Measurements from ENCODE around the gene KLHL21.

Gene KLHL21

GRCh38 chr1:6590046-6590445, 12.6 kb downstream of the KLHL21 start:
- Histone ChIP-seq H3K4me3 (ENCODE audit: low read length in 2 of 2) (no peak overlapping the region), H3K4me1 (ENCODE audit: control insufficient read depth in 2 of 2, insufficient read depth in 2 of 2, low read length in 2 of 2) (peaks cover 0 to 10% of the 10 kb centered on the region in 2 donors), H3K9me3 (ENCODE audit: control insufficient read depth in 2 of 2, low read length in 2 of 2) (no peaks in the 10 kb centered on the region), H3K27me3 (ENCODE audit: control insufficient read depth in 2 of 2, insufficient read depth in 2 of 2, low read length in 2 of 2) (no peaks in the 10 kb centered on the region), H3K9ac (ENCODE audit: low read depth in 1 of 2, low read length in 2 of 2) (no peak overlapping the region), H3K27ac (ENCODE audit: low read depth in 2 of 2, low read length in 2 of 2) (no peak overlapping the region), H3K36me3 (ENCODE audit: control insufficient read depth in 2 of 2, insufficient read depth in 2 of 2, low read length in 2 of 2) (peaks cover 41 to 66% of the 10 kb centered on the region in 2 donors)

GRCh38 chr1:6588893-6589520, 13.7 kb downstream of the KLHL21 start:
- Histone ChIP-seq H3K9me3 (ENCODE audit: control insufficient read depth in 2 of 2, low read length in 2 of 2) (no peaks in the 10 kb centered on the region), H3K9ac (ENCODE audit: low read depth in 1 of 2, low read length in 2 of 2) (no peak overlapping the region), H3K4me3 (ENCODE audit: low read length in 2 of 2) (no peak overlapping the region), H3K4me1 (ENCODE audit: control insufficient read depth in 2 of 2, insufficient read depth in 2 of 2, low read length in 2 of 2) (peaks cover 0 to 10% of the 10 kb centered on the region in 2 donors), H3K27me3 (ENCODE audit: control insufficient read depth in 2 of 2, insufficient read depth in 2 of 2, low read length in 2 of 2) (no peaks in the 10 kb centered on the region), H3K27ac (ENCODE audit: low read depth in 2 of 2, low read length in 2 of 2) (no peak overlapping the region), H3K36me3 (ENCODE audit: control insufficient read depth in 2 of 2, insufficient read depth in 2 of 2, low read length in 2 of 2) (peaks cover 35 to 59% of the 10 kb centered on the region in 2 donors)

- H3K9me3 ChIP-seq (ENCODE audit: control insufficient read depth in 2 of 2, low read length in 2 of 2): no peaks in the 10 kb centered on the region
- H3K27ac ChIP-seq (ENCODE audit: low read depth in 2 of 2, low read length in 2 of 2): no peak overlapping the region
- no peak overlapping the region for H3K4me3 ChIP-seq (ENCODE audit: low read length in 2 of 2)
- peaks cover 28 to 52% of the 10 kb centered on the region in 2 donors for H3K36me3 ChIP-seq (ENCODE audit: control insufficient read depth in 2 of 2, insufficient read depth in 2 of 2, low read length in 2 of 2)
- H3K27me3 ChIP-seq (ENCODE audit: control insufficient read depth in 2 of 2, insufficient read depth in 2 of 2, low read length in 2 of 2): no peaks in the 10 kb centered on the region
- H3K4me1 ChIP-seq (ENCODE audit: control insufficient read depth in 2 of 2, insufficient read depth in 2 of 2, low read length in 2 of 2): peaks cover 0 to 10% of the 10 kb centered on the region in 2 donors
- H3K9ac ChIP-seq (ENCODE audit: low read depth in 1 of 2, low read length in 2 of 2): no peak overlapping the region
Measured at GRCh38 chr1:6588128-6588892, 14.4 kb downstream of the KLHL21 start.

- Histone ChIP-seq H3K4me3 (ENCODE audit: low read length in 2 of 2) (no peak overlapping the region), H3K9ac (ENCODE audit: low read depth in 1 of 2, low read length in 2 of 2) (peak overlapping the region in 1 of 2 donors; percentile 15), H3K4me1 (ENCODE audit: control insufficient read depth in 2 of 2, insufficient read depth in 2 of 2, low read length in 2 of 2) (peaks cover 5 to 15% of the 10 kb centered on the region in 2 donors), H3K27ac (ENCODE audit: low read depth in 2 of 2, low read length in 2 of 2) (no peak overlapping the region), H3K27me3 (ENCODE audit: control insufficient read depth in 2 of 2, insufficient read depth in 2 of 2, low read length in 2 of 2) (no peaks in the 10 kb centered on the region), H3K36me3 (ENCODE audit: control insufficient read depth in 2 of 2, insufficient read depth in 2 of 2, low read length in 2 of 2) (peaks cover 20 to 44% of the 10 kb centered on the region in 2 donors), H3K9me3 (ENCODE audit: control insufficient read depth in 2 of 2, low read length in 2 of 2) (no peaks in the 10 kb centered on the region)
Measured at GRCh38 chr1:6587261-6588005, 15.2 kb downstream of the KLHL21 start.

- Histone ChIP-seq H3K27me3 (ENCODE audit: control insufficient read depth in 2 of 2, insufficient read depth in 2 of 2, low read length in 2 of 2) (no peaks in the 10 kb centered on the region), H3K9me3 (ENCODE audit: control insufficient read depth in 2 of 2, low read length in 2 of 2) (no peaks in the 10 kb centered on the region), H3K9ac (ENCODE audit: low read depth in 1 of 2, low read length in 2 of 2) (no peak overlapping the region), H3K4me1 (ENCODE audit: control insufficient read depth in 2 of 2, insufficient read depth in 2 of 2, low read length in 2 of 2) (peaks cover 15 to 25% of the 10 kb centered on the region in 2 donors), H3K4me3 (ENCODE audit: low read length in 2 of 2) (no peak overlapping the region), H3K27ac (ENCODE audit: low read depth in 2 of 2, low read length in 2 of 2) (no peak overlapping the region), H3K36me3 (ENCODE audit: control insufficient read depth in 2 of 2, insufficient read depth in 2 of 2, low read length in 2 of 2) (peaks cover 13 to 37% of the 10 kb centered on the region in 2 donors)
Measured at GRCh38 chr1:6586404-6586816, 16.3 kb downstream of the KLHL21 start.

- H3K4me1 ChIP-seq (ENCODE audit: control insufficient read depth in 2 of 2, insufficient read depth in 2 of 2, low read length in 2 of 2): peaks cover 20 to 30% of the 10 kb centered on the region in 2 donors
- H3K9ac ChIP-seq (ENCODE audit: low read depth in 1 of 2, low read length in 2 of 2): no peak overlapping the region
- H3K36me3 ChIP-seq (ENCODE audit: control insufficient read depth in 2 of 2, insufficient read depth in 2 of 2, low read length in 2 of 2): peaks cover 13 to 37% of the 10 kb centered on the region in 2 donors
- no peak overlapping the region for H3K27ac ChIP-seq (ENCODE audit: low read depth in 2 of 2, low read length in 2 of 2)
- no peak overlapping the region for H3K4me3 ChIP-seq (ENCODE audit: low read length in 2 of 2)
- no peaks in the 10 kb centered on the region for H3K27me3 ChIP-seq (ENCODE audit: control insufficient read depth in 2 of 2, insufficient read depth in 2 of 2, low read length in 2 of 2)
- no peaks in the 10 kb centered on the region for H3K9me3 ChIP-seq (ENCODE audit: control insufficient read depth in 2 of 2, low read length in 2 of 2)
Measured at GRCh38 chr1:6585841-6586240, 16.8 kb downstream of the KLHL21 start.

- peaks cover 13 to 33% of the 10 kb centered on the region in 2 donors for H3K36me3 ChIP-seq (ENCODE audit: control insufficient read depth in 2 of 2, insufficient read depth in 2 of 2, low read length in 2 of 2)
- peaks cover 24 to 36% of the 10 kb centered on the region in 2 donors for H3K4me1 ChIP-seq (ENCODE audit: control insufficient read depth in 2 of 2, insufficient read depth in 2 of 2, low read length in 2 of 2)
- no peak overlapping the region for H3K4me3 ChIP-seq (ENCODE audit: low read length in 2 of 2)
- H3K9me3 ChIP-seq (ENCODE audit: control insufficient read depth in 2 of 2, low read length in 2 of 2): no peaks in the 10 kb centered on the region
- H3K27ac ChIP-seq (ENCODE audit: low read depth in 2 of 2, low read length in 2 of 2): no peak overlapping the region
- no peak overlapping the region for H3K9ac ChIP-seq (ENCODE audit: low read depth in 1 of 2, low read length in 2 of 2)
- no peaks in the 10 kb centered on the region for H3K27me3 ChIP-seq (ENCODE audit: control insufficient read depth in 2 of 2, insufficient read depth in 2 of 2, low read length in 2 of 2)
Measured at GRCh38 chr1:6585081-6585722, 17.5 kb downstream of the KLHL21 start.

- Histone ChIP-seq H3K36me3 (ENCODE audit: control insufficient read depth in 2 of 2, insufficient read depth in 2 of 2, low read length in 2 of 2) (peaks cover 12 to 26% of the 10 kb centered on the region in 2 donors), H3K9ac (ENCODE audit: low read depth in 1 of 2, low read length in 2 of 2) (no peak overlapping the region)
Measured at GRCh38 chr1:6584126-6585080, 18.3 kb downstream of the KLHL21 start.

GRCh38 chr1:6582370-6582769, 20.3 kb downstream of the KLHL21 start:
- peak overlapping the region; percentile 91 to 94 for H3K27ac ChIP-seq (ENCODE audit: low read depth in 2 of 2, low read length in 2 of 2)
- no peaks in the 10 kb centered on the region for H3K27me3 ChIP-seq (ENCODE audit: control insufficient read depth in 2 of 2, insufficient read depth in 2 of 2, low read length in 2 of 2)
- peak overlapping the region; percentile 56 to 59 for H3K9ac ChIP-seq (ENCODE audit: low read depth in 1 of 2, low read length in 2 of 2)
- peaks cover 30 to 32% of the 10 kb centered on the region in 2 donors for H3K4me1 ChIP-seq (ENCODE audit: control insufficient read depth in 2 of 2, insufficient read depth in 2 of 2, low read length in 2 of 2)
- H3K4me3 ChIP-seq (ENCODE audit: low read length in 2 of 2): peak overlapping the region; percentile 55 to 80
- H3K9me3 ChIP-seq (ENCODE audit: control insufficient read depth in 2 of 2, low read length in 2 of 2): no peaks in the 10 kb centered on the region
- H3K36me3 ChIP-seq (ENCODE audit: control insufficient read depth in 2 of 2, insufficient read depth in 2 of 2, low read length in 2 of 2): peaks cover 2 to 8% of the 10 kb centered on the region in 2 donors

More at GRCh38 chr1:6584126-6585080, 18.3 kb downstream of the KLHL21 start:
- Histone ChIP-seq H3K4me3 (ENCODE audit: low read length in 2 of 2) (no peak overlapping the region), H3K9me3 (ENCODE audit: control insufficient read depth in 2 of 2, low read length in 2 of 2) (no peaks in the 10 kb centered on the region), H3K4me1 (ENCODE audit: control insufficient read depth in 2 of 2, insufficient read depth in 2 of 2, low read length in 2 of 2) (peaks cover 25 to 38% of the 10 kb centered on the region in 2 donors), H3K27ac (ENCODE audit: low read depth in 2 of 2, low read length in 2 of 2) (no peak overlapping the region), H3K27me3 (ENCODE audit: control insufficient read depth in 2 of 2, insufficient read depth in 2 of 2, low read length in 2 of 2) (no peaks in the 10 kb centered on the region)
